ENCODE data around the gene NKX2-8. TPM values are rescaled to one million over a fixed set of nuclear protein-coding genes. Genes with fewer than 3 reads are reported as not detected.

Gene NKX2-8
- total RNA-seq, 1 experiment from 2014 or later = not detected

DNA sequence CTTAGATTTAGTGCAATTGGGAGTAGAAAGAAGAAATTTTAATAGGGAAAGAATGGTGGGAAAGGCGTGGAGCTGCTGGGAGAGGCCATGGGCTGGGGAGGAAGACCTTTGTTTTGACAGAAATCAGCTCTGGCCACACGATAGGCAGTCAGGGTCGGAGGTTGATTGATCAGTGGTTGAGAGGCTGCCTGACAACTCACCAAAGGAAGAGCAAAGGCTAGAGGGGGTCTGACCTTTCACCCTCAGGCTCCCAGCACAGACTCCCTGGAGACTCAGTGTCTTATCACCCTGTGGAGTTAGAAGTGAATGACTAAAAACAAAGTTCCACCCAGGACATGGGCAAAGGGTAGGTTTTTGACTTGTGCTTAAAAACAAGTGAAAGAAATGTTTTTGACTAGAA, 18.0 kb upstream of the NKX2-8 start:
- no peak overlapping the region; a peak in 1 of 7 replicates for H3K27ac Mint-ChIP-seq
- H3K79me2 ChIP-seq (ENCODE audit: insufficient read depth, low read length) = no peaks in the 10 kb centered on the region
- no peak overlapping the region for H2BK15ac ChIP-seq (ENCODE audit: low read depth, low read length)
- no peak overlapping the region for H2BK5ac ChIP-seq (ENCODE audit: insufficient read length, low read length)
- no peak overlapping the region for H2AFZ ChIP-seq (ENCODE audit: low read length)
- H3T11ph ChIP-seq (ENCODE audit: low read length) = no peak overlapping the region
- peaks cover 3% of the 10 kb centered on the region for H3K4me1 ChIP-seq (ENCODE audit: insufficient read depth, low read length)
- TF ChIP-seq, protein P1, sequence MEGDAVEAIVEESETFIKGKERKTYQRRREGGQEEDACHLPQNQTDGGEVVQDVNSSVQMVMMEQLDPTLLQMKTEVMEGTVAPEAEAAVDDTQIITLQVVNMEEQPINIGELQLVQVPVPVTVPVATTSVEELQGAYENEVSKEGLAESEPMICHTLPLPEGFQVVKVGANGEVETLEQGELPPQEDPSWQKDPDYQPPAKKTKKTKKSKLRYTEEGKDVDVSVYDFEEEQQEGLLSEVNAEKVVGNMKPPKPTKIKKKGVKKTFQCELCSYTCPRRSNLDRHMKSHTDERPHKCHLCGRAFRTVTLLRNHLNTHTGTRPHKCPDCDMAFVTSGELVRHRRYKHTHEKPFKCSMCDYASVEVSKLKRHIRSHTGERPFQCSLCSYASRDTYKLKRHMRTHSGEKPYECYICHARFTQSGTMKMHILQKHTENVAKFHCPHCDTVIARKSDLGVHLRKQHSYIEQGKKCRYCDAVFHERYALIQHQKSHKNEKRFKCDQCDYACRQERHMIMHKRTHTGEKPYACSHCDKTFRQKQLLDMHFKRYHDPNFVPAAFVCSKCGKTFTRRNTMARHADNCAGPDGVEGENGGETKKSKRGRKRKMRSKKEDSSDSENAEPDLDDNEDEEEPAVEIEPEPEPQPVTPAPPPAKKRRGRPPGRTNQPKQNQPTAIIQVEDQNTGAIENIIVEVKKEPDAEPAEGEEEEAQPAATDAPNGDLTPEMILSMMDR (conservative IDR thresholded peaks at IDR 0.05) = no peak
- no peaks in the 10 kb centered on the region for H3K27me3 ChIP-seq (ENCODE audit: insufficient read depth, low read length)
- H3K56ac ChIP-seq (ENCODE audit: insufficient read length, low read depth, low read length) = no peak overlapping the region
- no peak for DNase-seq
- H2BK120ac ChIP-seq (ENCODE audit: low read depth, low read length, poor library complexity, severe bottlenecking) = no peak overlapping the region
- no peak overlapping the region for H4K8ac ChIP-seq (replicated peaks; ENCODE audit: insufficient read length, low read depth, low read length)
- H3K9me3 ChIP-seq (ENCODE audit: control insufficient read depth, low read depth, low read length) = no peaks in the 10 kb centered on the region
- no peaks in the 10 kb centered on the region for H4K20me1 ChIP-seq (ENCODE audit: control insufficient read depth, insufficient read depth, insufficient read length)
- no peak overlapping the region for H3K23ac ChIP-seq (ENCODE audit: insufficient read length, low read depth, low read length)
- no peaks in the 10 kb centered on the region for H3K9me3 Mint-ChIP-seq
- H3K36me3 Mint-ChIP-seq (ENCODE audit: insufficient read depth in 1 of 3, low read depth in 3 of 3) = no peaks in the 10 kb centered on the region
- peaks cover 38% of the 10 kb centered on the region for H3K27me3 Mint-ChIP-seq (ENCODE audit: low read depth)
- H4K5ac ChIP-seq (ENCODE audit: insufficient read length, low read depth, low read length) = no peak overlapping the region
- no peak overlapping the region for H3K18ac ChIP-seq (ENCODE audit: insufficient read length, low read depth, low read length)
- H3K4me1 Mint-ChIP-seq = peaks cover 14 to 15% of the 10 kb centered on the region in 2 experiments
- H2BK12ac ChIP-seq (ENCODE audit: insufficient read length, low read depth, low read length) = no peak overlapping the region
- H3K4ac ChIP-seq (ENCODE audit: low read depth, low read length) = no peak overlapping the region
- no peak overlapping the region for H3K27ac ChIP-seq (ENCODE audit: insufficient read length, low read depth, low read length)
- no peak overlapping the region for H3K14ac ChIP-seq (ENCODE audit: insufficient read depth, low read length)
- H4K91ac ChIP-seq (ENCODE audit: insufficient read length, low read depth, low read length) = no peak overlapping the region
- no peak overlapping the region for H3K9ac ChIP-seq (ENCODE audit: extremely low read depth, insufficient read length, low read length)
- no peak overlapping the region for H2BK20ac ChIP-seq (ENCODE audit: low read depth, low read length, poor library complexity, severe bottlenecking)
- no CpG with 5 or more reads among the region's 3 CpGs for WGBS (ENCODE audit: extremely low coverage, insufficient read length, low lambda C conversion rate)
- no peak overlapping the region for H3K4me3 Mint-ChIP-seq
- H3K4me2 ChIP-seq (ENCODE audit: insufficient read depth, insufficient read length, low read length) = no peak overlapping the region
- no peak overlapping the region for H2AK5ac ChIP-seq (ENCODE audit: insufficient read length, low read length)
- H3K79me1 ChIP-seq (ENCODE audit: insufficient read depth, low read depth, low read length, poor library complexity, severe bottlenecking) = no peaks in the 10 kb centered on the region
- no peaks in the 10 kb centered on the region for H3K23me2 ChIP-seq (ENCODE audit: insufficient read length, low read depth, low read length, poor library complexity, severe bottlenecking)

Measured in H9 (cell line).